GM12878 (cell line): ENCODE measurements around the gene AGBL4. TPM values are rescaled to one million over a fixed set of nuclear protein-coding genes. Genes with fewer than 3 reads are reported as not detected.

Experiments used
- ATAC-seq: fragments of 200-7000 bp; cut with Tn5 transposase; 3 replicates; pipeline ENCODE4 v1.9.1; 2020; ENCODE audit warnings: mild to moderate bottlenecking, moderate library complexity
- BruUV-seq: library from RNA; stranded (reverse); fragments of 400-500 nt; replicated peaks from 2 replicates; lab custom pipeline; 2021; lab: Mats Ljungman, UMichigan
- CTCF ChIA-PET: fragments of 300-600 bp; sonication (Branson Sonifier 250); formaldehyde crosslinking; extraction: SDS; loops from one replicate; lab custom pipeline; 2021; ENCODE audit warnings: inconsistent platforms; lab: Yijun Ruan, JAX
- POLR2A ChIA-PET: fragments of 350-600 bp; formaldehyde crosslinking; extraction: SDS; loops from one replicate; lab custom pipeline; 2021; ENCODE audit warnings: inconsistent platforms; lab: Charles Lee
- RAD21 ChIA-PET: fragments of 300-600 bp; sonication (Branson Sonifier 250); formaldehyde crosslinking; loops from one replicate; lab custom pipeline; 2023; ENCODE audit warnings: antibody characterized with exemption; ENCODE audit not compliant: unreplicated experiment; lab: Charles Lee
- SMC1A ChIA-PET: fragments of 300-600 bp; sonication (Branson Sonifier 250); formaldehyde crosslinking; loops from one replicate; lab custom pipeline; 2023; ENCODE audit not compliant: unreplicated experiment, uncharacterized antibody; lab: Charles Lee
- DNase-seq: peaks from one replicate; pipeline ENCODE4 v3.0.0-alpha.2; 2011; ENCODE audit warnings: low read depth, low spot score
- FAIRE-seq: peaks from 3 replicates; lab custom pipeline; 2011; peaks lifted over from hg19 to GRCh38; lab: Jason Lieb, UNC
- H2AFZ ChIP-seq: 2 replicates; pipeline ENCODE4 v1.6.0; 2011; ENCODE audit warnings: low read depth, low read length, control low read depth; ENCODE audit not compliant: control insufficient read depth
- H3K27ac ChIP-seq: 2 replicates; pipeline ENCODE4 v1.5.1; 2011; ENCODE audit warnings: control low read depth; ENCODE audit not compliant: control insufficient read depth, insufficient read depth
- H3K27me3 ChIP-seq, 2 experiments: replicated peaks in 1 of 2; 2 replicates each; pipeline versions ENCODE4 v1.6.0 to v1.6.1; 2011; ENCODE audit warnings: low read length in 1 of 2; ENCODE audit not compliant: control insufficient read depth in 2 of 2, insufficient read depth in 2 of 2
- H3K36me3 ChIP-seq, 2 experiments: 2 replicates each; pipeline ENCODE4 v1.5.1; 2011; ENCODE audit warnings: low read length in 1 of 2; ENCODE audit not compliant: control insufficient read depth in 2 of 2, insufficient read depth in 2 of 2
- H3K4me1 ChIP-seq: 2 replicates; pipeline ENCODE4 v1.6.1; 2011; ENCODE audit warnings: mild to moderate bottlenecking, low read length, moderate library complexity, mixed read lengths; ENCODE audit not compliant: control insufficient read depth, insufficient read depth
- H3K4me2 ChIP-seq: 2 replicates; pipeline ENCODE4 v1.6.0; 2011; ENCODE audit warnings: control low read depth; ENCODE audit not compliant: control insufficient read depth, insufficient read depth
- H3K4me3 ChIP-seq: fragments of 200-600 bp; sonication (generic); 2 replicates; pipeline ENCODE4 v1.5.1; 2016
- H3K79me2 ChIP-seq: 2 replicates; pipeline ENCODE4 v1.6.0; 2011; ENCODE audit warnings: low read length; ENCODE audit not compliant: control insufficient read depth, insufficient read depth
- H3K9ac ChIP-seq: 2 replicates; pipeline ENCODE4 v1.8.0; 2011; ENCODE audit warnings: low read length, control low read depth, mixed read lengths; ENCODE audit not compliant: control insufficient read depth, insufficient read depth
- H3K9me3 ChIP-seq: replicated peaks from 3 replicates; pipeline ENCODE4 v1.5.1; 2011; ENCODE audit warnings: mild to moderate bottlenecking, low read length; ENCODE audit not compliant: control insufficient read depth, insufficient read depth
- H4K20me1 ChIP-seq: 2 replicates; pipeline ENCODE4 v1.6.0; 2011; ENCODE audit not compliant: control insufficient read depth, insufficient read depth
- HCFC1 ChIP-seq: fragments of 150-350 bp; IDR thresholded peaks from 2 replicates; pipeline ENCODE4 v1.6.1; 2014; ENCODE audit warnings: low read length
- KDM1A ChIP-seq: fragments of 200-600 bp; sonication (generic); IDR thresholded peaks from 2 replicates; pipeline ENCODE4 v1.6.1; 2016; ENCODE audit warnings: borderline replicate concordance
- NR2F1 ChIP-seq: fragments of 450-650 bp; conservative IDR thresholded peaks from 2 replicates; pipeline ENCODE4 v1.6.1; 2017; ENCODE audit warnings: mild to moderate bottlenecking
- PAX5 ChIP-seq: IDR thresholded peaks from 2 replicates; pipeline ENCODE4 v1.6.1; 2011; ENCODE audit warnings: low read depth, low read length, borderline replicate concordance
- WGBS: methylation state at CpG from one replicate; pipeline ENCODE4 v1.1.6; 2016; ENCODE audit warnings: low lambda C conversion rate; ENCODE audit not compliant: insufficient replicate concordance, insufficient coverage; ENCODE audit errors: missing lambda C conversion rate; 5-methylcytosine and 5-hydroxymethylcytosine counted together
- in situ Hi-C: fragments of 300-500 bp; cut with MboI; formaldehyde crosslinking; loops from 9 replicates; pipeline ENCODE4 v1.14.3; 2018; ENCODE audit warnings: mixed read lengths
- intact Hi-C: fragments of 100-400 bp; cut with micrococcal nuclease; formaldehyde crosslinking; loops from one replicate; pipeline ENCODE4 v1.14.2; 2022; ENCODE audit not compliant: unreplicated experiment
- polyA plus RNA-seq, 11 experiments: library from polyadenylated mRNA; depleted of rRNA in 4 of 11; unstranded in 6 of 11; stranded (reverse) in 5 of 11; fragments of >200 nt; fragmentation: Nextera tagmentation in 4 of 11; fragmentation: Illumina TruSeq in 1 of 11; extraction: Ambion mirVana in 4 of 11; extraction: Trizol in 1 of 11; gene quantifications; 1 replicate in 1 of 11; 2 replicates in 10 of 11; pipeline versions ENCODE4 v1.2.1 to v1.2.3, GENCODE V29; 2011 to 2016; ENCODE audit warnings: inconsistent platforms in 2 of 11, missing spikeins in 2 of 11, low read depth in 1 of 11
- total RNA-seq, 4 experiments: library from RNA; depleted of rRNA in 3 of 4; stranded (reverse); fragments of >200 nt in 3 of 4; fragmentation: Illumina TruSeq in 1 of 4; extraction: Trizol in 1 of 4; gene quantifications; 2 replicates each; pipeline versions ENCODE4 v1.2.1 to v1.2.3, GENCODE V29; 2013 to 2021
- TF ChIP-seq, protein P1 (sequence below): fragments of 450-650 bp; IDR thresholded peaks from 2 replicates; pipeline ENCODE4 v1.6.1; 2018; ENCODE audit warnings: borderline replicate concordance, mild to moderate bottlenecking; ENCODE audit not compliant: partially characterized antibody

Gene AGBL4
- total and polyA plus RNA-seq, 10 of the 15 experiments (the other 5 are each of a cell fraction or from before 2014, with no cell fraction given) = 0.31 TPM; not detected in 9

DNA sequence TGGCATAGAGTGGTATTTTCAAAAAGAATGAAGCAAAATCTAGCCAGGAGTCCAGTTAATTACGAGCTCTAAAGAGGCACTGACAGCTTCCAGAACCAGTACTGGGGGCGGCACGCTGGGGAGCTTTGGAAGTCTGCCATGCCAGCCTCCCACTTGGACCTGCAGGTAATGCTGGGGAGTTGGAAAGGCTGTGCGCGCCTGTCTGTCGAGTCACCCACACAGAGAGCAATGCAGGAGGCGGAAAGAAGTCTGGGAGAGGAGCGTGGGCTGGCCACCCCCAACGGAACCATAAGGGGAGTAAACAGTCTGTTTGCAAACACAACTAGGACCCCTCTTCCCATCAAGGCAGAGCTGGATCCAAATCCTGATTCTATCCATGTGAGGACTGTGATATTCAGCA, 1331.5 kb downstream of the AGBL4 start:
- Histone ChIP-seq H4K20me1 (no peaks in the 10 kb centered on the region; the same call in 1 of the 2 replicates), H3K27me3 (no peaks in the 10 kb centered on the region), H3K79me2 (no peaks in the 10 kb centered on the region), H3K4me3 (no peak overlapping the region), H3K4me2 (no peak overlapping the region), H3K9me3 (no peaks in the 10 kb centered on the region), H3K27ac (no peak overlapping the region), H3K9ac (no peak overlapping the region), H3K36me3 (no peaks in the 10 kb centered on the region), H2AFZ (no peak overlapping the region), H3K4me1 (no peaks in the 10 kb centered on the region)
- FAIRE-seq = no peak
- DNase-seq = no peak
- CTCF ChIA-PET = interaction anchor here (1.2 to 2.3 kb wide), 2 partner anchors 15 to 120 kb away, joined by 3 to 12 read pairs; no protein-coding TSS in a partner anchor
- BruUV-seq = no TSS peak
- ATAC-seq = no peak
- POLR2A ChIA-PET = no interaction called here
- 42% methylated on average over 9 of the region's 9 CpGs for WGBS
- TF ChIP-seq NR2F1 (no peak), HCFC1 (no peak), KDM1A (no peak), PAX5 (no peak)
- TF ChIP-seq, protein P1, sequence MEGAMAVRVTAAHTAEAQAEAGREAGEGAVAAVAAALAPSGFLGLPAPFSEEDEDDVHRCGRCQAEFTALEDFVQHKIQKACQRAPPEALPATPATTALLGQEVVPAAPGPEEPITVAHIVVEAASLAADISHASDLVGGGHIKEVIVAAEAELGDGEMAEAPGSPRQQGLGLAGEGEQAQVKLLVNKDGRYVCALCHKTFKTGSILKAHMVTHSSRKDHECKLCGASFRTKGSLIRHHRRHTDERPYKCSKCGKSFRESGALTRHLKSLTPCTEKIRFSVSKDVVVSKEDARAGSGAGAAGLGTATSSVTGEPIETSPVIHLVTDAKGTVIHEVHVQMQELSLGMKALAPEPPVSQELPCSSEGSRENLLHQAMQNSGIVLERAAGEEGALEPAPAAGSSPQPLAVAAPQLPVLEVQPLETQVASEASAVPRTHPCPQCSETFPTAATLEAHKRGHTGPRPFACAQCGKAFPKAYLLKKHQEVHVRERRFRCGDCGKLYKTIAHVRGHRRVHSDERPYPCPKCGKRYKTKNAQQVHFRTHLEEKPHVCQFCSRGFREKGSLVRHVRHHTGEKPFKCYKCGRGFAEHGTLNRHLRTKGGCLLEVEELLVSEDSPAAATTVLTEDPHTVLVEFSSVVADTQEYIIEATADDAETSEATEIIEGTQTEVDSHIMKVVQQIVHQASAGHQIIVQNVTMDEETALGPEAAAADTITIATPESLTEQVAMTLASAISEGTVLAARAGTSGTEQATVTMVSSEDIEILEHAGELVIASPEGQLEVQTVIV = no peak
- in situ Hi-C loops (no loop called here), intact Hi-C loops (no loop called here)
- RAD21 ChIA-PET = interaction anchor here (1.0 kb wide), 1 partner anchor 15 kb away, joined by 5 read pairs; no protein-coding TSS in a partner anchor
- SMC1A ChIA-PET = no interaction called here
